Epithelial cell of proximal tubule (primary cell): ENCODE measurements around the gene TMEM123. TPM values are rescaled to one million over a fixed set of nuclear protein-coding genes. Genes with fewer than 3 reads are reported as not detected.

ENCODE experiments used
- DNase-seq: peaks from one replicate; pipeline ENCODE4 v3.0.0-alpha.2; 2011; ENCODE audit warnings: low read depth
- H3K4me3 ChIP-seq: 2 replicates; pipeline ENCODE4 v1.5.1; 2011; ENCODE audit warnings: low read depth, mild to moderate bottlenecking, low read length
- total RNA-seq: library from RNA; depleted of rRNA; stranded (reverse); fragments of >200 nt; gene quantifications from 2 replicates; pipeline ENCODE4 v1.2.3, GENCODE V29; 2015
- TF ChIP-seq, protein P1 (sequence below): conservative IDR thresholded peaks from 2 replicates; pipeline ENCODE4 v1.5.1; 2012; ENCODE audit warnings: low read depth, mild to moderate bottlenecking, low read length

The TMEM123 gene
- total RNA-seq = 137 and 165 TPM in 2 replicates

DNA sequence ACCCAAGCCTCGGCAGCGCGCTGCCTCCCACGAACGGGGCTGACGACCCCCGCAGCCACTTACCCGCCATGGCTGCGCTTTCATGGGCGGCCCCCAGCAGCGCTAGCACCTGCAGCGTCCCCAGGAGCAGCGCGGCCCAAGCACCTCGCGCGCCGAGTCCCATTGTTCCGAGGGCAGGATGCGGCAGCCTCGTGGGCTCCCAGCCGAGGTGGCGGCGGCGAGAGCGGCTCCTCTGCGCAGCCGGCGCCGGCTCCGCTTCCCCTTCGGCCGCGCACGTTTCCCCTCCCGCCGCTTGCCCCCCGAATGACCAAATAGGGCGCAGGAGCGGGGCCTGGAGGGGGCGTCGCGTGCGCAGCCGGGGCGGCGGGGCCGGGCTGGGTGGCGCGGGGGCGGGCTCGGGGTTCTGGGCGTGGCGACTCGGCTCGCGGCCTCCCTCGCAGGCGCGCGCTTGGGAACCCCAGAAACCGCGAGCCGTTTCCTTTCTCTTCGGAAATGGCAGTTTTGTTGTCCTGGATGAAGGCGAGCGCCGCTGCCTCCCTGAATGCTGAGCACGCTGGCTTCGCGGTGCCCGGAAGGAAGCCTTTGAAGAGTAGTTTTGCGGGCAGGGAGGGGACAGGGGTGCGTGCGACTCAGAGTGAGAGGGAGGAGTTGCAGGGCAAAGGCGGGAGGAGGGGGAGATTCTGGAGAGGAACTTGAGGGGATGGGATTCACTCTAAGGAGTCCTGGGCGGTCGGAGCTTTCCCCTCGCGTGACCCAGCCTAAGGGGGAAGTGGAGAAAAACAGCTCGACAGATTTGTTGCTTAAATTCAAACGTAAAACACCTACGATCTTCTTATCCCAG lies at the start of gene TMEM123:
Gene TMEM123 (minus strand): TSS at position 305 of the 841 bp plus-strand sequence. CDS start 142 bp downstream, at position 163.
- TF ChIP-seq, protein P1, sequence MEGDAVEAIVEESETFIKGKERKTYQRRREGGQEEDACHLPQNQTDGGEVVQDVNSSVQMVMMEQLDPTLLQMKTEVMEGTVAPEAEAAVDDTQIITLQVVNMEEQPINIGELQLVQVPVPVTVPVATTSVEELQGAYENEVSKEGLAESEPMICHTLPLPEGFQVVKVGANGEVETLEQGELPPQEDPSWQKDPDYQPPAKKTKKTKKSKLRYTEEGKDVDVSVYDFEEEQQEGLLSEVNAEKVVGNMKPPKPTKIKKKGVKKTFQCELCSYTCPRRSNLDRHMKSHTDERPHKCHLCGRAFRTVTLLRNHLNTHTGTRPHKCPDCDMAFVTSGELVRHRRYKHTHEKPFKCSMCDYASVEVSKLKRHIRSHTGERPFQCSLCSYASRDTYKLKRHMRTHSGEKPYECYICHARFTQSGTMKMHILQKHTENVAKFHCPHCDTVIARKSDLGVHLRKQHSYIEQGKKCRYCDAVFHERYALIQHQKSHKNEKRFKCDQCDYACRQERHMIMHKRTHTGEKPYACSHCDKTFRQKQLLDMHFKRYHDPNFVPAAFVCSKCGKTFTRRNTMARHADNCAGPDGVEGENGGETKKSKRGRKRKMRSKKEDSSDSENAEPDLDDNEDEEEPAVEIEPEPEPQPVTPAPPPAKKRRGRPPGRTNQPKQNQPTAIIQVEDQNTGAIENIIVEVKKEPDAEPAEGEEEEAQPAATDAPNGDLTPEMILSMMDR = no peak

GRCh38 chr11:102500829-102501228 lies 48.3 kb upstream of the TMEM123 start:
- no peak overlapping the region for H3K4me3 ChIP-seq
- TF ChIP-seq, protein P1 = no peak
- DNase-seq = no peak

More for the DNA sequence above, at the start of gene TMEM123:
- peak within 1 kb of the TSS; percentile 91 for H3K4me3 ChIP-seq
- no peak for DNase-seq

DNA sequence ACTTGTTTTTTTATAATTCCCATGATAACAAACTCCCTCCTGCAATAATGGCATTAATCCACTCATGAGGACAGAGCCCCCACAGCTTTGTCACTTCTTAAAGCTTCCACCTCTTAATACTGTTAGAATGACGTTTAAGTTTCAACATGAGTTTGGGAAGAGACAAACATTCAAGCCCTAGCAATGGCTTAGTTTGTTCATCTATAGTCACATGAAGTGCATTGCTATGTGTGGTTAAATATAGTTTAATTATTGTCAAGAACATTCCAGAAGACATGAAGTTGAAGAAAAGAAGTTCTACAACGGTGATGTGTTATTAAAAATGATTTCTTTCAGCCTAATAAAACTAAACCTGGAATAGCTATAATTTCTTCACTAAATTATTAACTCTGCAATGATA lies 47.4 kb upstream of the TMEM123 start:
- no peak for DNase-seq
- no peak overlapping the region for H3K4me3 ChIP-seq
- TF ChIP-seq, protein P1 = no peak

DNA sequence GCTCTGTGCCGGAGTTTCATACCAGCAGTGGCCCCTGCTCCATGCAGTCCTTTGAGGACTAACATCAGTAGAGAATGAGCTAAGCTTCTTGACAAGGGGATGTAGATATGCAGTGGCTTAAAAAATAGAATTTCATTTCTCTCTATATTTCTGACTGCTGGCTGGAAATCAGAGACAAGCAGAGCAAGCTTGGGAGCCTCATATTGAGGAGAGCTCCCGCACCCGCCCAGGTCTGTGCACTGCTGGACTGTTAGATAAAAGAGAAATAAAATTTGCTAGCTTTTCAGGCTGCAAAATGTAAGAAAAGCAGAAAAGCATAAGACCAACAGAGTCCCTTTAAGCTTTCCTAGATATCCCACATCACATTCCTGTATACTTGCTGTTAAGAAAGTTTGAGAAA lies 46.6 kb upstream of the TMEM123 start:
- TF ChIP-seq, protein P1 = no peak
- no peak for DNase-seq
- H3K4me3 ChIP-seq = no peak overlapping the region

DNA sequence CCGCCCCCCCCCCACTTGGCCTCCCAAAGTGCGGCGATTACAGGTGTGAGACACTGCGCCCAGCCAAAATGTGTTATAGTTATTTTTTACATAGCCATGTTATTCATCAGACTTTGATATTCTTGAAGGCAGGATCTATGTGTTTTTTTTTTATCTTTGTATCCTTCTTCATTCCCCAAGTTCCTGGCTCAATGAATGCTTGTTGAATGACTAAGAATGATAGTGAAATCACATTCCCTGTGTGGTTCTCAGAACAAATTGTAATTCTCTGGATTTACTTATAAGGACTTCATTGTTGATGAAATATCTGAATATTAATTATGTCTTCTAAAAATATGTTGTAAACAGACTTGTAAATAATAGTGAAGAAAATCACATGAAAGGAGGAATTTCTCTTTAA lies 44.5 kb upstream of the TMEM123 start:
- TF ChIP-seq, protein P1 = no peak
- DNase-seq = no peak
- no peak overlapping the region for H3K4me3 ChIP-seq

- peak; percentile 69 for DNase-seq
- no peak overlapping the region for H3K4me3 ChIP-seq
- TF ChIP-seq, protein P1 = peak; percentile 68
Observed at GRCh38 chr11:102495161-102496042, 42.8 kb upstream of the TMEM123 start.
